Endodermal cell (in vitro differentiated cells): ENCODE results near the gene C1orf185. TPM values are rescaled to one million over a fixed set of nuclear protein-coding genes. Genes with fewer than 3 reads are reported as not detected.

Experiments used
- DNase-seq: peaks from one replicate; pipeline ENCODE4 v3.0.0-alpha.2; 2017
- H3K27ac ChIP-seq: 2 replicates; pipeline ENCODE4 v1.5.1; 2013; ENCODE audit warnings: mild to moderate bottlenecking, low read depth, low read length, moderate library complexity
- H3K27me3 ChIP-seq: 2 replicates; pipeline ENCODE4 v1.6.1; 2013; ENCODE audit warnings: mild to moderate bottlenecking, low read length, moderate library complexity; ENCODE audit not compliant: insufficient read depth, control insufficient read depth, poor library complexity, severe bottlenecking
- H3K36me3 ChIP-seq: 2 replicates; pipeline ENCODE4 v1.7.0; 2013; ENCODE audit warnings: mild to moderate bottlenecking, low read length, moderate library complexity; ENCODE audit not compliant: control insufficient read depth, insufficient read depth
- H3K4me1 ChIP-seq: one replicate; pipeline ENCODE4 v1.7.0; 2013; ENCODE audit warnings: low read length; ENCODE audit not compliant: control insufficient read depth, insufficient read depth
- H3K4me3 ChIP-seq: 2 replicates; pipeline ENCODE4 v1.5.1; 2013; ENCODE audit warnings: mild to moderate bottlenecking, low read length, moderate library complexity
- H3K9ac ChIP-seq: 2 replicates; pipeline ENCODE4 v1.6.1; 2013; ENCODE audit warnings: mild to moderate bottlenecking, low read length, moderate library complexity; ENCODE audit not compliant: poor library complexity, severe bottlenecking; ENCODE audit errors: extremely low read depth
- H3K9me3 ChIP-seq: 2 replicates; pipeline ENCODE4 v1.6.1; 2013; ENCODE audit warnings: mild to moderate bottlenecking, low read length, moderate library complexity; ENCODE audit not compliant: control insufficient read depth
- H3K27ac Mint-ChIP-seq: 2 replicates; pipeline ENCODE4 v1.8.0; 2020; ENCODE audit warnings: mixed read lengths
- H3K27me3 Mint-ChIP-seq: 2 replicates; pipeline ENCODE4 v1.8.0; 2021; ENCODE audit warnings: mild to moderate bottlenecking, mixed read lengths; ENCODE audit not compliant: insufficient read depth
- H3K36me3 Mint-ChIP-seq: 2 replicates; pipeline ENCODE4 v1.8.0; 2020; ENCODE audit warnings: low read depth, mixed read lengths
- H3K4me1 Mint-ChIP-seq: 2 replicates; pipeline ENCODE4 v1.8.0; 2020; ENCODE audit warnings: mixed read lengths
- H3K4me3 Mint-ChIP-seq: 2 replicates; pipeline ENCODE4 v1.8.0; 2020; ENCODE audit warnings: mild to moderate bottlenecking, moderate library complexity, mixed read lengths
- H3K9me3 Mint-ChIP-seq: 2 replicates; pipeline ENCODE4 v1.8.0; 2020; ENCODE audit warnings: mild to moderate bottlenecking, mixed read lengths
- CTCF ChIP-seq: fragments of 200-600 bp; sonication (generic); conservative IDR thresholded peaks from 2 replicates; pipeline ENCODE4 v1.5.0; 2021; ENCODE audit warnings: antibody characterized with exemption, mild to moderate bottlenecking
- WGBS, 2 experiments: methylation state at CpG; one replicate each; pipeline versions ENCODE4 v1.1.5 to v1.1.7; 2013; ENCODE audit warnings: missing lambda C conversion rate in 2 of 2, mixed read lengths in 1 of 2; ENCODE audit not compliant: insufficient coverage in 1 of 2, insufficient read length in 1 of 2; 5-methylcytosine and 5-hydroxymethylcytosine counted together
- total RNA-seq, 2 donors: library from RNA; stranded (reverse); fragmentation: NEBNext Ultra II Directional in 1 of 2; extraction: Animal tissue kit (Norgen Biotek cat#: 25700) in 1 of 2; gene quantifications; 2 replicates in 1 of 2; 3 replicates in 1 of 2; pipeline ENCODE4 v1.2.1, GENCODE V29; 2021

The C1orf185 gene
- total RNA-seq, 2 donors from 2014 or later, result not detected

DNA sequence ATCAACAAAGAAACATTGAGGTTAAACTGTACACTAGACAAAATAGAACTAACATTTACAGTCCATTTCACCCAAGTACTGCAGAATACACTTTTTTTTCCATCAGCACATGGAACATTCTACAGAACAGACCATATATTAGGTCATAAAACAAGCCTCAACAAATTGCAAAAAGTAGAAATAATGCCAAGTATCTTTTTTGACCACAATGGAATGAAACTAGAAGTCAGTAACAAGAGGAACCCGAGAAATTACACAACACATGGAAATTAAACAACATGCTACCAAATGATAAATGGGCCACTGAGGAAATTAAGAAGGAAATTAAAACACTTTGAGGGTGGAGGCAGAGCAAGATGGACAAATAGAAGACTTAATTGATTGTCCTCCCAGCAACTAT, 8.4 kb upstream of the C1orf185 start:
- H3K27ac Mint-ChIP-seq, result no peak overlapping the region
- 63% methylated on average over 1 of the region's 1 CpG; no CpG with 5 or more reads in 1 of the 2 experiments for WGBS, 2 experiments
- H3K4me3 Mint-ChIP-seq, result no peak overlapping the region
- H3K4me1 Mint-ChIP-seq, result no peaks in the 10 kb centered on the region
- DNase-seq, result no peak
- no peaks in the 10 kb centered on the region for H3K9me3 Mint-ChIP-seq
- Histone ChIP-seq H3K27me3 (peaks cover 6% of the 10 kb centered on the region), H3K4me1 (no peaks in the 10 kb centered on the region), H3K4me3 (no peak overlapping the region), H3K9ac (no peak overlapping the region), H3K9me3 (no peaks in the 10 kb centered on the region), H3K36me3 (no peaks in the 10 kb centered on the region), H3K27ac (no peak overlapping the region)
- no peaks in the 10 kb centered on the region for H3K36me3 Mint-ChIP-seq
- H3K27me3 Mint-ChIP-seq, result peaks cover 8% of the 10 kb centered on the region
- TF ChIP-seq CTCF, result no peak

GRCh38 chr1:51097171-51097570, 4.9 kb upstream of the C1orf185 start:
- no peak overlapping the region for H3K27ac Mint-ChIP-seq
- DNase-seq, result no peak
- 100% methylated on average over 1 of the region's 1 CpG for WGBS, 2 experiments
- no peak overlapping the region for H3K4me3 Mint-ChIP-seq
- H3K9me3 Mint-ChIP-seq, result no peaks in the 10 kb centered on the region
- H3K27ac ChIP-seq, result no peak overlapping the region
- peaks cover 5% of the 10 kb centered on the region for H3K27me3 Mint-ChIP-seq
- no peaks in the 10 kb centered on the region for H3K4me1 ChIP-seq
- no peak overlapping the region for H3K4me3 ChIP-seq
- H3K9ac ChIP-seq, result no peak overlapping the region
- TF ChIP-seq CTCF, result no peak
- no peaks in the 10 kb centered on the region for H3K36me3 Mint-ChIP-seq
- no peaks in the 10 kb centered on the region for H3K4me1 Mint-ChIP-seq
- H3K27me3 ChIP-seq, result peaks cover 6% of the 10 kb centered on the region
- no peaks in the 10 kb centered on the region for H3K36me3 ChIP-seq
- no peaks in the 10 kb centered on the region for H3K9me3 ChIP-seq

DNA sequence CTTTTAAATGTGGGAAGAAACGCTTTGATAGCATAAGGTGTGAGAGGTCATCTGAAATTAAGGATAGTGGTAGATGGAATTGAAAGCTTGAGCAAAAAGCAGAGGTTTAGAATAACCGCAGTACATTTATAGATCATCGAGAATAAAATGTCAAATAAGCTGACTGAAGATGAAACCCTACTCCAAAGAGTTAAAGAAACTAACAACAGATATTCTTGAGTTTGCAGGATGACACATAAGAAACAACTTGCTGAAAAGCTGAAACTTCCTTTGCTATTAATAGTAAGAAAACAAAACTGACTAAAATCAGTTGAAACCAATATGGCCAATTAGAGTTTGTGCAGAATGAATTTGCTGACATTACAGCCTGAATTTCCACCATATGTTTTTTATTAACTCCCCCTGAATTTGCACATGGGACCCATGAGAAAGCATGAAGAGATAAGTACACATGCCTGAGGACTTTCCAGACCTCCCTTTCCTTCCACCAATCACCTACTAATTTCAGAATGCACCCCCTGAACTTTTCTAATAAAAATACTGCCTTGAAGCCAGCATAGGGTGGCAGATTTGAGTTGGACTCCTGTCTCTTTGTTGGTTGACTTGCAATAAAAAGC, 1.7 kb upstream of the C1orf185 start:
- H3K4me3 ChIP-seq, result no peak overlapping the region
- WGBS, 2 experiments, result 87 to 94% methylated on average over 3 of the region's 3 CpGs
- no peak overlapping the region for H3K4me3 Mint-ChIP-seq
- no peaks in the 10 kb centered on the region for H3K4me1 Mint-ChIP-seq
- H3K36me3 Mint-ChIP-seq, result no peaks in the 10 kb centered on the region
- DNase-seq, result no peak
- no peak for TF ChIP-seq CTCF
- no peaks in the 10 kb centered on the region for H3K9me3 ChIP-seq
- no peak overlapping the region for H3K27ac ChIP-seq
- H3K9me3 Mint-ChIP-seq, result no peaks in the 10 kb centered on the region
- H3K9ac ChIP-seq, result no peak overlapping the region
- H3K27me3 Mint-ChIP-seq, result no peaks in the 10 kb centered on the region
- no peaks in the 10 kb centered on the region for H3K36me3 ChIP-seq
- no peaks in the 10 kb centered on the region for H3K27me3 ChIP-seq
- no peaks in the 10 kb centered on the region for H3K4me1 ChIP-seq
- no peak overlapping the region for H3K27ac Mint-ChIP-seq
